ENCODE measurements around the gene TENT5C. TPM values are rescaled to one million over a fixed set of nuclear protein-coding genes. Genes with fewer than 3 reads are reported as not detected.
A peak's percentile ranks its signal among the peaks of the same experiment; 100 is the strongest.

The TENT5C gene
- total and polyA plus RNA-seq, 10 of the 15 experiments (the other 5 are each of a cell fraction or from before 2014, with no cell fraction given) = 0.19 to 2.4 (median 0.78) TPM

- TF ChIP-seq MEF2A (IDR thresholded peaks at IDR 0.05; ENCODE audit: insufficient read depth, low read depth, low read length) = no peak
- TF ChIP-seq STAT3 (IDR thresholded peaks at IDR 0.05; ENCODE audit: low read depth, low read length) = no peak
- no peak for TF ChIP-seq RFX5 (IDR thresholded peaks at IDR 0.05; ENCODE audit: low read depth, low read length)
- no peak for TF ChIP-seq MEF2B (IDR thresholded peaks at IDR 0.05; ENCODE audit: partially characterized antibody, poor library complexity, severe bottlenecking)
Observed at GRCh38 chr1:117643601-117644000, 37.8 kb downstream of the TENT5C start (continued).

- ChIA-PET RAD21 (ENCODE audit: unreplicated experiment) (no interaction called here), POLR2A (no interaction called here), SMC1A (ENCODE audit: uncharacterized antibody, unreplicated experiment) (interaction anchor here (1.9 kb wide), 1 partner anchor 10 kb away, joined by 6 read pairs; no protein-coding TSS in a partner anchor), CTCF (interaction anchor here (1.7 kb wide), 1 partner anchor 12 kb away, joined by 5 read pairs; no protein-coding TSS in a partner anchor)
- Histone ChIP-seq H3K9ac (ENCODE audit: control insufficient read depth, insufficient read depth, low read length) (no peak overlapping the region), H3K27ac (ENCODE audit: control insufficient read depth, insufficient read depth) (no peak overlapping the region), H3K27me3 (replicated peaks in 1 of 2; ENCODE audit: control insufficient read depth in 2 of 2, insufficient read depth in 2 of 2, low read length in 1 of 2) (peaks cover 2 to 5% of the 10 kb centered on the region in 2 experiments), H3K9me3 (replicated peaks; ENCODE audit: control insufficient read depth, insufficient read depth, low read length) (no peaks in the 10 kb centered on the region), H3K4me3 (no peak overlapping the region), H3K4me2 (ENCODE audit: control insufficient read depth, insufficient read depth) (no peak overlapping the region), H3K36me3 (ENCODE audit: control insufficient read depth in 2 of 2, insufficient read depth in 2 of 2, low read length in 1 of 2) (no peaks in the 10 kb centered on the region), H3K4me1 (ENCODE audit: control insufficient read depth, insufficient read depth, low read length) (no peaks in the 10 kb centered on the region; the same call in 1 of the 2 replicates), H3K79me2 (ENCODE audit: control insufficient read depth, insufficient read depth, low read length) (no peaks in the 10 kb centered on the region), H4K20me1 (ENCODE audit: control insufficient read depth, insufficient read depth) (no peaks in the 10 kb centered on the region), H2AFZ (ENCODE audit: control insufficient read depth, low read depth, low read length) (no peak overlapping the region)
- ATAC-seq = peak; percentile 82
- in situ Hi-C loops (cut with MboI) = no loop called here
- intact Hi-C loops (cut with micrococcal nuclease; ENCODE audit: unreplicated experiment) = no loop called here
- no TSS peak for BruUV-seq (replicated peaks)
- WGBS (ENCODE audit: insufficient coverage, insufficient replicate concordance, low lambda C conversion rate, missing lambda C conversion rate) = 35% methylated on average over 3 of the region's 3 CpGs
- no peak for FAIRE-seq
- no peak for TF ChIP-seq BCLAF1 (IDR thresholded peaks at IDR 0.05)
- TF ChIP-seq HCFC1 (IDR thresholded peaks at IDR 0.05; ENCODE audit: low read length) = no peak
- TF ChIP-seq IRF3 (IDR thresholded peaks at IDR 0.05) = no peak
- no peak for TF ChIP-seq ZNF384 (IDR thresholded peaks at IDR 0.05; ENCODE audit: borderline replicate concordance, low read depth, low read length)
- TF ChIP-seq RUNX3 (IDR thresholded peaks at IDR 0.05; ENCODE audit: low read length) = peak; percentile 71
- no peak for TF ChIP-seq CHD1 (IDR thresholded peaks at IDR 0.05; ENCODE audit: low read depth, low read length)
- DNase-seq (ENCODE audit: low read depth, low spot score) = no peak
Observed at GRCh38 chr1:117644696-117645311, 39.0 kb downstream of the TENT5C start.

Data from GM12878 (cell line).